ENCODE data around the gene ABHD2.

ABHD2 gene

GRCh38 chr15:89174476-89174875, 86.2 kb downstream of the ABHD2 start:
- no peaks in the 10 kb centered on the region for H3K9me2 ChIP-seq (replicated peaks; ENCODE audit: insufficient read depth, low read length)
- no peak overlapping the region for H3K4me2 ChIP-seq (ENCODE audit: low read depth, low read length)
- no peak overlapping the region for H3K4me3 ChIP-seq (ENCODE audit: low read length)
- TF ChIP-seq CTCF (IDR thresholded peaks at IDR 0.05; ENCODE audit: low read length), result no peak
- no peak for TF ChIP-seq EZH2 (optimal IDR thresholded peaks at IDR 0.05; ENCODE audit: low read depth, low read length)
- no peak for TF ChIP-seq EZH2phosphoT487 (IDR thresholded peaks at IDR 0.05; ENCODE audit: low read length)
- H3K4me1 ChIP-seq (ENCODE audit: low read length), result no peaks in the 10 kb centered on the region
- H3K9me3 ChIP-seq (replicated peaks; ENCODE audit: insufficient read depth, low read length), result no peaks in the 10 kb centered on the region
- peaks cover 3% of the 10 kb centered on the region; the same call in 1 of the 2 replicates for H3K36me3 ChIP-seq (replicated peaks; ENCODE audit: insufficient read depth, low read length)
- H2AFZ ChIP-seq (ENCODE audit: low read length), result no peak overlapping the region
- no peak for DNase-seq
- H3K27me3 ChIP-seq (replicated peaks; ENCODE audit: insufficient read depth, low read length), result no peaks in the 10 kb centered on the region
- peaks cover 19% of the 10 kb centered on the region for H3K79me2 ChIP-seq (ENCODE audit: low read length)
- H3K27ac ChIP-seq (ENCODE audit: low read length), result no peak overlapping the region
- H3K9ac ChIP-seq (ENCODE audit: low read length), result no peak overlapping the region
- H3F3A ChIP-seq (ENCODE audit: insufficient read depth, low read length), result no peaks in the 10 kb centered on the region
- no peaks in the 10 kb centered on the region for H4K20me1 ChIP-seq (ENCODE audit: insufficient read depth, low read length)

- Histone ChIP-seq H3K27me3 (replicated peaks; ENCODE audit: insufficient read depth, low read length) (no peaks in the 10 kb centered on the region), H3K4me3 (ENCODE audit: low read length) (no peak overlapping the region), H3K4me1 (ENCODE audit: low read length) (no peaks in the 10 kb centered on the region), H4K20me1 (ENCODE audit: insufficient read depth, low read length) (no peaks in the 10 kb centered on the region), H3K27ac (ENCODE audit: low read length) (no peak overlapping the region), H3K36me3 (replicated peaks; ENCODE audit: insufficient read depth, low read length) (peaks cover 7% of the 10 kb centered on the region; the same call in 1 of the 2 replicates), H3F3A (ENCODE audit: insufficient read depth, low read length) (no peaks in the 10 kb centered on the region), H3K9ac (ENCODE audit: low read length) (no peak overlapping the region), H3K4me2 (ENCODE audit: low read depth, low read length) (no peak overlapping the region), H3K79me2 (ENCODE audit: low read length) (peaks cover 22% of the 10 kb centered on the region), H3K9me3 (replicated peaks; ENCODE audit: insufficient read depth, low read length) (no peaks in the 10 kb centered on the region), H2AFZ (ENCODE audit: low read length) (no peak overlapping the region), H3K9me2 (replicated peaks; ENCODE audit: insufficient read depth, low read length) (no peaks in the 10 kb centered on the region)
- no peak for TF ChIP-seq EZH2 (optimal IDR thresholded peaks at IDR 0.05; ENCODE audit: low read depth, low read length)
- no peak for TF ChIP-seq CTCF (IDR thresholded peaks at IDR 0.05; ENCODE audit: low read length)
- no peak for TF ChIP-seq EZH2phosphoT487 (IDR thresholded peaks at IDR 0.05; ENCODE audit: low read length)
- no peak for DNase-seq
These were observed 87.4 kb downstream of the ABHD2 start for GRCh38 chr15:89175617-89176191.

- Histone ChIP-seq H3K79me2 (ENCODE audit: low read length) (peaks cover 12% of the 10 kb centered on the region), H4K20me1 (ENCODE audit: insufficient read depth, low read length) (no peaks in the 10 kb centered on the region), H3K4me2 (ENCODE audit: low read depth, low read length) (no peak overlapping the region), H3K9me3 (replicated peaks; ENCODE audit: insufficient read depth, low read length) (no peaks in the 10 kb centered on the region), H3F3A (ENCODE audit: insufficient read depth, low read length) (no peaks in the 10 kb centered on the region), H3K4me1 (ENCODE audit: low read length) (no peaks in the 10 kb centered on the region), H3K9me2 (replicated peaks; ENCODE audit: insufficient read depth, low read length) (no peaks in the 10 kb centered on the region), H2AFZ (ENCODE audit: low read length) (no peak overlapping the region), H3K9ac (ENCODE audit: low read length) (no peak overlapping the region), H3K27me3 (replicated peaks; ENCODE audit: insufficient read depth, low read length) (no peaks in the 10 kb centered on the region), H3K4me3 (ENCODE audit: low read length) (no peak overlapping the region), H3K36me3 (replicated peaks; ENCODE audit: insufficient read depth, low read length) (peaks cover 7% of the 10 kb centered on the region; the same call in 1 of the 2 replicates), H3K27ac (ENCODE audit: low read length) (no peak overlapping the region)
- no peak for DNase-seq
- no peak for TF ChIP-seq CTCF (IDR thresholded peaks at IDR 0.05; ENCODE audit: low read length)
These were observed 88.9 kb downstream of the ABHD2 start for GRCh38 chr15:89177116-89177515.

Data from MM.1S (cell line).